Endothelial cell of umbilical vein (primary cell): ENCODE data around the gene REEP5. TPM values are rescaled to one million over a fixed set of nuclear protein-coding genes. Genes with fewer than 3 reads are reported as not detected.
A peak's percentile ranks its signal among the peaks of the same experiment; 100 is the strongest.

Experiments used
- BruUV-seq: library from RNA; stranded (reverse); fragments of 400-500 nt; replicated peaks from 2 replicates; lab custom pipeline; 2021; lab: Mats Ljungman, UMichigan
- CTCF ChIA-PET: fragments of 300-600, 350-600 bp; sonication (Branson Sonifier 250); formaldehyde crosslinking; loops from one replicate; lab custom pipeline; 2021; ENCODE audit warnings: antibody characterized with exemption, inconsistent platforms; lab: Charles Lee
- POLR2A ChIA-PET: fragments of 300-600, 350-600 bp; sonication (Branson Sonifier 250); formaldehyde crosslinking; loops from one replicate; lab custom pipeline; 2021; ENCODE audit warnings: antibody characterized with exemption, inconsistent platforms; lab: Charles Lee
- DNase-seq: peaks from one replicate; pipeline ENCODE4 v3.0.0-alpha.2; 2011; ENCODE audit warnings: low read depth, low spot score
- FAIRE-seq: peaks from 2 replicates; lab custom pipeline; 2011; peaks lifted over from hg19 to GRCh38; lab: Jason Lieb, UNC
- H2AFZ ChIP-seq: 2 replicates; pipeline ENCODE4 v1.6.0; 2012; ENCODE audit warnings: low read depth, low read length, control low read depth, inconsistent platforms
- H3K27ac ChIP-seq: 2 replicates; pipeline ENCODE4 v1.5.1; 2011; ENCODE audit warnings: low read depth, mild to moderate bottlenecking, control low read depth, low read length, moderate library complexity; ENCODE audit not compliant: insufficient read depth
- H3K27me3 ChIP-seq, 2 experiments: 2 replicates each; pipeline versions ENCODE4 v1.6.0 to v1.6.1; 2011; ENCODE audit warnings: low read length in 2 of 2, mixed read lengths in 1 of 2; ENCODE audit not compliant: control insufficient read depth in 2 of 2, insufficient read depth in 2 of 2
- H3K36me3 ChIP-seq, 2 experiments: 2 replicates in 1 of 2; 3 replicates in 1 of 2; pipeline ENCODE4 v1.5.1; 2011; ENCODE audit warnings: low read length in 2 of 2, mild to moderate bottlenecking in 1 of 2, moderate library complexity in 1 of 2; ENCODE audit not compliant: control insufficient read depth in 2 of 2, insufficient read depth in 2 of 2; ENCODE audit errors: extremely low read depth in 1 of 2
- H3K4me1 ChIP-seq: 3 replicates; pipeline ENCODE4 v1.5.1; 2011; ENCODE audit warnings: mild to moderate bottlenecking, low read length; ENCODE audit not compliant: control insufficient read depth, insufficient read depth; ENCODE audit errors: extremely low read depth
- H3K4me2 ChIP-seq: 2 replicates; pipeline ENCODE4 v1.6.1; 2011; ENCODE audit warnings: low read length, control low read depth, mixed read lengths; ENCODE audit not compliant: insufficient read depth
- H3K4me3 ChIP-seq, 3 experiments: fragments of 200-600 bp in 1 of 3; sonication (generic), shearing (Covaris generic) in 1 of 3; replicated peaks in 1 of 3; 2 replicates each; pipeline ENCODE4 v1.5.1; 2011 to 2016; ENCODE audit warnings: control low read depth in 3 of 3, low read length in 3 of 3, mild to moderate bottlenecking in 2 of 3, inconsistent platforms in 1 of 3, low read depth in 1 of 3, moderate library complexity in 1 of 3; ENCODE audit not compliant: insufficient read depth in 1 of 3
- H3K79me2 ChIP-seq: 2 replicates; pipeline ENCODE4 v1.6.0; 2012; ENCODE audit warnings: low read length, inconsistent platforms; ENCODE audit not compliant: control insufficient read depth, insufficient read depth
- H3K9ac ChIP-seq: replicated peaks from 2 replicates; pipeline ENCODE3; 2011; ENCODE audit warnings: low read length, control low read depth; ENCODE audit not compliant: insufficient read depth; ENCODE audit errors: extremely low read depth
- H3K9me1 ChIP-seq: replicated peaks from 3 replicates; pipeline ENCODE4 v1.6.0; 2011; ENCODE audit warnings: mild to moderate bottlenecking, low read length; ENCODE audit not compliant: control insufficient read depth, insufficient read depth; ENCODE audit errors: extremely low read depth
- H3K9me3 ChIP-seq: replicated peaks from 2 replicates; pipeline ENCODE4 v1.5.1; 2012; ENCODE audit warnings: low read length, inconsistent platforms; ENCODE audit not compliant: control insufficient read depth, insufficient read depth
- H4K20me1 ChIP-seq: replicated peaks from 2 replicates; pipeline ENCODE3; 2011; ENCODE audit warnings: mild to moderate bottlenecking, low read length; ENCODE audit not compliant: control insufficient read depth, insufficient read depth; ENCODE audit errors: extremely low read depth
- EZH2 ChIP-seq: IDR thresholded peaks from 2 replicates; pipeline ENCODE4 v1.6.1; 2012; ENCODE audit warnings: borderline replicate concordance, low read depth, mild to moderate bottlenecking, moderate library complexity, low read length, inconsistent platforms; ENCODE audit not compliant: severe bottlenecking
- FOS ChIP-seq: IDR thresholded peaks from 2 replicates; pipeline ENCODE4 v1.6.1; 2011; ENCODE audit warnings: mild to moderate bottlenecking, low read length, moderate library complexity, borderline replicate concordance; ENCODE audit not compliant: insufficient read depth
- GATA2 ChIP-seq: IDR thresholded peaks from 2 replicates; pipeline ENCODE4 v1.7.0; 2011; ENCODE audit warnings: low read depth, mild to moderate bottlenecking, moderate library complexity, mixed read lengths, low read length; ENCODE audit not compliant: insufficient read length, insufficient read depth
- JUN ChIP-seq: IDR thresholded peaks from 2 replicates; pipeline ENCODE4 v1.6.1; 2011; ENCODE audit warnings: borderline replicate concordance, low read depth; ENCODE audit not compliant: insufficient read length, insufficient read depth
- MYC ChIP-seq: IDR thresholded peaks from one replicate; pipeline ENCODE4 v1.6.1; 2011; ENCODE audit warnings: mild to moderate bottlenecking, low read depth, low read length
- POLR2A ChIP-seq: IDR thresholded peaks from 2 replicates; pipeline ENCODE4 v1.6.1; 2012; ENCODE audit warnings: low read depth, mild to moderate bottlenecking, control low read depth, low read length
- POLR2AphosphoS5 ChIP-seq: IDR thresholded peaks from 2 replicates; pipeline ENCODE4 v1.6.1; 2012; ENCODE audit warnings: low read depth, mild to moderate bottlenecking, control low read depth, low read length, moderate library complexity; ENCODE audit not compliant: insufficient read depth
- dilution Hi-C: fragments of 300-500 bp; cut with MboI; formaldehyde crosslinking; loops from one replicate; pipeline ENCODE4 v1.15.0; 2019; ENCODE audit warnings: low sequenced_read_pairs; ENCODE audit not compliant: extremely low pct_ligation_motif_present
- intact Hi-C: fragments of 100-400 bp; cut with micrococcal nuclease; formaldehyde crosslinking; loops from one replicate; pipeline ENCODE4 v1.10.0; 2022
- polyA plus RNA-seq, 4 experiments: library from polyadenylated mRNA; depleted of rRNA in 3 of 4; stranded (reverse) in 3 of 4; unstranded in 1 of 4; fragments of >200 nt; gene quantifications; 2 replicates each; pipeline versions ENCODE4 v1.2.1 to v1.2.3, GENCODE V29; 2011 to 2012; ENCODE audit warnings: missing spikeins in 1 of 4
- total RNA-seq: library from RNA; stranded (reverse); gene quantifications from 2 replicates; pipeline ENCODE4 v1.2.3, GENCODE V29; 2021
- TF ChIP-seq, protein P1 (sequence below): IDR thresholded peaks from 2 replicates; pipeline ENCODE4 v1.6.1; 2011; ENCODE audit not compliant: insufficient read depth, insufficient read length

Gene REEP5
- total and polyA plus RNA-seq, 2 donors (not counting 3 experiments of a cell fraction or from before 2014, with no cell fraction given) = 98.0 to 163 TPM

DNA sequence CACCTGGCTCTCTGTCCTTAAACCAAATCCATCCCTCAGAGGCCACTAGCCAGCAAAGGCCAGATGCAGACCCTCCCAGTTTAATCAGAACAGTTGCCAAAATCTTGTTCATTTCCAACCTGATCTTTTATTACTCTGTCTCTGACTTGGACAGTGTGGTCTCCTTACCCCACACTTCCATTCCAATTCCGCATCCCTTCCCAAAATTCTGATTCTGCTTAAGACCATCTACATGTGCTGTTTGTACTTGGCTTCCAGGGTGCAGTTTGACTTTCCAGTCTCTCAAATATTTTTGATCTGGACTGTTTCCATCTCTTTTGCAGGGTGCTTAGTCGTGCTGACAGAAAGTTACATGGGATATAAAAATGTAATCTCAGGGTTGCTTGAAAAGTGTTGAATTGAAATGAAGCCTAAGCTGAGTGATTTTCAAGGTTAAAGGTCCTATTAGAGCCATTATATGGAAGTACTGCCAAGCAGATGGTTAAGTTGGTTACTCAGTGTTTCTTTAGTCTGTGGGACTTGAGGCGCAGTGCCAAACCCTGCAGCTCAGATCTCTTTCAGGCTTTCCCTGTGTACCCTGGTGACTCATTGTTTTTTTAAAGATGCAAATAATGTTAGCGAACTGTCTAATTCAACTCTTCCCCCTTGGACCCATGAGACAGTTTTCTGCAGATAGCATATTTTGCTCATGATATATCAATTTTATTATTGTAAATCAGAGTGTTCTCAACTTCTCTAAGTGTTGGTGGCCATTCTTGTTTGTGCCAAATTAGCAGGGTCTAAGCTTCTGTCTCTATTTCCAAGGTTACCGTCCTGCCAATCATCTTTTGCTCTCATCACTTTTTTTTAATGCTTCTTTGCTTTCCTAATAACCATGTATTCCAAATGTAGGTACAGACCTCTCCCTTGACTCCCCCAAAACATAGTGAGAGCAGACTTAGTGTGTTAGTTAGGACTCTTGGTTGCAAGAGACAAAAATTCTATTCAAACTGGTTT lies 36.4 kb upstream of the REEP5 start:
- CTCF ChIA-PET = interaction anchor here (1.1 to 1.7 kb wide), 4 partner anchors 9 to 37 kb away, joined by 3 to 6 read pairs (median 6); no protein-coding TSS in a partner anchor
- H3K4me2 ChIP-seq = peak overlapping the region; percentile 56
- no peaks in the 10 kb centered on the region for H4K20me1 ChIP-seq
- DNase-seq (peak; percentile 96), FAIRE-seq (peak; percentile 98)
- no peaks in the 10 kb centered on the region for H3K36me3 ChIP-seq
- H3K27me3 ChIP-seq = no peaks in the 10 kb centered on the region
- dilution Hi-C loops = no loop called here
- H3K9me1 ChIP-seq = no peaks in the 10 kb centered on the region
- peaks cover 28% of the 10 kb centered on the region for H3K4me1 ChIP-seq
- no peak overlapping the region for H2AFZ ChIP-seq
- POLR2A ChIA-PET = no interaction called here
- TF ChIP-seq JUN (peak; percentile 82), POLR2AphosphoS5 (peak; percentile 62), MYC (no peak), FOS (peak; percentile 92), POLR2A (no peak), GATA2 (peak; percentile 47), EZH2 (no peak)
- TF ChIP-seq, protein P1, sequence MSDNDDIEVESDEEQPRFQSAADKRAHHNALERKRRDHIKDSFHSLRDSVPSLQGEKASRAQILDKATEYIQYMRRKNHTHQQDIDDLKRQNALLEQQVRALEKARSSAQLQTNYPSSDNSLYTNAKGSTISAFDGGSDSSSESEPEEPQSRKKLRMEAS = no peak
- H3K9ac ChIP-seq = no peak overlapping the region
- intact Hi-C loops = loop anchor here (1.0 kb wide), 1 partner anchor 37 kb away; no protein-coding TSS in a partner anchor
- no peak overlapping the region for H3K27ac ChIP-seq
- no peaks in the 10 kb centered on the region for H3K79me2 ChIP-seq
- no peaks in the 10 kb centered on the region for H3K9me3 ChIP-seq
- H3K4me3 ChIP-seq = no peak overlapping the region
- no TSS peak for BruUV-seq
